Measurements from ENCODE around the gene TMEM9B.
A peak's percentile ranks its signal among the peaks of the same experiment; 100 is the strongest.

TMEM9B gene

DNA sequence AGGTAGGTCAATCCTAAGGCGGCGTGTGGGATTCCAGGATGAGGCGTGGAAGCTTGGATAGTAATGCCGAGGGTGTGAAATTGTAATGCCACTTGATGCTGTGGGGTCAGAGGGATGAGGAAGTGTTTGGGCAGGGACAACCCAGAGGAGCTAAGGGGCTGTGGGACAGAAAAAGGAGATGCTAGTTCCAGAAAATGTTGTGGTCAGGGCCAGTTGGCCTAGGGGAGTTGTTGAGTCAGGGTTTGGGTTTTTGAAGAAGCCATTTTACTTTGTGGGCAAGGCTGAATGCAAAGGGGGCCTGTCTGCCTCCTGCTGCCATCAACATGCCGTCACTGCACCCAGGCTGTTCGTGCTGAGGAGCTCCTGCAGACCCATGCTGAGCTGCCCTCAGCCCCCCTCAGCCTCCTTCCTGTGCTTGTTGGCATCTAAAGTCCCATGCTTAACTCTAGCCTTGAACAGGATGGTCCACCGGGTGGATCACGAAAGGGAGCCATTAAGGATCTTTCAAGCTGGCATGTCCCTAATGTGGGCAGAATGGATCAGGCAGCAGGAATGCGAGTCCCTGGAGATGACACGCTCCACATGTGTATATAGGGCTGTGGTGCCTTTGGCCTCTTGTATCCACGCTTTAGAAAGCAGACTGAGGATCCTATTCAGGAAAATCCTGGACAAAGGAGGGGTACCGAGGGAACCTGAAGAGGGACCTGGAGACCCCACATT lies 33.6 kb downstream of the TMEM9B start:
- TF ChIP-seq POLR2A (IDR thresholded peaks at IDR 0.05; ENCODE audit: low read length) (no peak), GATA1 (IDR thresholded peaks at IDR 0.05; ENCODE audit: low read depth, low read length) (no peak)
- no peak for DNase-seq

DNA sequence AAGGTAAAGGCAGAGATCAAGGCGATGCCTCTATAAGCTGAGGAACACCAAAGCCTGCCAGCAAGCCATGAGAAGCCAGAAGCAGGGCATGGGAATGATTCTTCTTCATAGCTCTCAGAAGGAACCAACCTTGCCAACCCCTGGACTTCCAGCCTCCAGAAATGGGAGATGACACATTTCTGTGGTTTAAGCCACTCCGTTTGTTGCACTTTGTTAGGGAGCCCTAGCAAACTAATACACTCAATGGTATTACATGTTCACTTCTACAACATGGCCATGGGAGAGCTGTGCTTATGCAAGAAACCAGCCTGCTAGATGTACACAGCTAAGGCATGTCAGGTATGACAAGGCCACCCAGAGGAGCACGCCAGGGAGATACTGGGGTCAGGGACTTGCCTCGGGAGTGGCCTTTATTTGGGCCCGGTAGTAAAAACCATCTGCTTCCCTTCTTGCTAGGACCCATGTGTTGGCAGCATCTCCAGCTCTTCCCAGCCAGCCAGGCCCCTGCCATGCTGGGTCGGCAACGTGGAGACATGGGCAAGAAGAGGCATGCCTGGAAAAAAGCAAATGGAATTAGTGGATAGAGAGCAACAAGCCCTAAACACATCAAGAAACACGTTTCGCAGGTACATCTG lies 35.1 kb downstream of the TMEM9B start:
- TF ChIP-seq GATA1 (IDR thresholded peaks at IDR 0.05; ENCODE audit: low read depth, low read length): no peak
- TF ChIP-seq POLR2A (IDR thresholded peaks at IDR 0.05; ENCODE audit: low read length): no peak
- no peak for DNase-seq

DNA sequence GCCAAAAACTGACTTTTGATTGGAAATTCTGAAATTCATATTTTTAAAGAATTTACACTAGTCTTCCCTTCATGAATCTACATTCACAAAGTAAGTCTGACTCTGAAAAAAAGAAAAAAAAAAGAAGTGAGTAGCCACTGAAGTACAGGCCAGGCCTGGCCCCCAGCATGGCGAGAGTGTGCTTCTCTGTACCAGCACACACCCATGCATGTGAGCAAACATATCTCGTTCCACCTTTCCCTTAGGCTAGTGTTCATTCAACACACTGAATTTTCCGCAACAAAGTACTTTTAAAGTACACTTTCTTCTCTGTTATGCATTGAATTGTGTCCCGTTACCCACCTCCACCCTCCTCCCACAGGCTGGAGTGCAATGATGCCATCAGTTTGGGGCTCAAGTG lies 36.0 kb downstream of the TMEM9B start:
- DNase-seq: no peak
- TF ChIP-seq GATA1 (IDR thresholded peaks at IDR 0.05; ENCODE audit: low read depth, low read length): no peak
- TF ChIP-seq POLR2A (IDR thresholded peaks at IDR 0.05; ENCODE audit: low read length): no peak

DNA sequence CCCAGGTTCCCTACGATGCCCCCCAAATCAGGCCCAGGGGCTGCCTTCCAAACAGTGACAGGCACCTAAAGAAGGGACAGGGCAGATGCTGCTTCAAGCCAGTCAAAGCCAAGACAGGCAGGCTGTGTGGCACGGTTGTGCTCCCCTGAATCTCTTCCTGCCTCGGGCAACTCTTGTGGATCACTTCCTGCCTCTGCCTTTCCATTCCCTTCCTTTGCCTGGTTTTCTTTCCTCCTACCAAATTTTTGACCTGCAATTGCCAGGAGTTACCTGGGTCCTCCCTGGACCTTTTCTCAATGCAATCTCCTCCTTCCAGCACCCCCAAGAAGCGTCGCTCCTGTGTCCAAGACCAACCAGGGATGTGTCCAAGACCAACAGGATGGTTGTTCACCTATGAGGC lies 37.0 kb downstream of the TMEM9B start:
- TF ChIP-seq GATA1 (IDR thresholded peaks at IDR 0.05; ENCODE audit: low read depth, low read length) (no peak), POLR2A (IDR thresholded peaks at IDR 0.05; ENCODE audit: low read length) (no peak)
- no peak for DNase-seq

DNA sequence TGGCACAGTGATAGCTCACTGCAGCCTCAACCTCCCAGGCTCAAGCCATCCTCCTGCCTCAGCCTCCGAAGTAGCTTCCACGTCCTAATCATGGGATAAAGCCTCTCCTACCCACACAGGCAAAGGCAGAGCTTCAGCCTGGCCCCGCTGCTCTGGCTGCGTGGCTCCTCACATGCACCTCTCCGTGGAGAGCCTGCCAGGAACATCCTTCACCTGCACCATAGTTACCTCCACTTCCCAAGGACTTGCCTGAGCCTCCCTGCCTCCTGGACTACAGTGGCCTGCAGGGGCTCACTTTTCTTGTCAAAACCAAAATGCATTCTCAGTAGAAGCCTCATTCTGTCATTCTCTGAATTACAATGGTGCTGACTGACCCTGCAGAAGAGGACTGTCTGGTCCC lies 38.0 kb downstream of the TMEM9B start:
- no peak for DNase-seq
- TF ChIP-seq POLR2A (IDR thresholded peaks at IDR 0.05; ENCODE audit: low read length) (no peak), GATA1 (IDR thresholded peaks at IDR 0.05; ENCODE audit: low read depth, low read length) (no peak)

DNA sequence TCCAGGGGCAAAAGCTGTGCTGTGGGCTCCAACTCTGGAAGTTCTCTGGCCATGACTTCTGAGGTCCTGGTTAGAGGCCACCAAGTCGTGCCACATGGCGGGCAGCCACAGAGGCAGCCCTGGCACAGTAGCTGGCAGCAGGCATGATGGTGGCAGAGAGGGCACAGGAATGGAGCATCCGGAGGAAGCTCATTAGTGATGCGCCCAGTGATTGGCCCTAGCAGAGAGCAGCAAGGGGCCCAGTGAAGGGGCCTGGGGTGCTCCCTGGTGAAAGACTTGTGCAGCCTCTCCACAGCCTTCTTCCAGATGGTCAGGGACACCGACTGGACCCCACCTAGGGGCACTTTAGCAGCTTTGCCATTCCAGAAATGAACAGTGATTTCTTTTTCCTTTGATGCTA lies 38.5 kb downstream of the TMEM9B start:
- DNase-seq: no peak
- TF ChIP-seq POLR2A (IDR thresholded peaks at IDR 0.05; ENCODE audit: low read length) (no peak), GATA1 (IDR thresholded peaks at IDR 0.05; ENCODE audit: low read depth, low read length) (no peak)

DNA sequence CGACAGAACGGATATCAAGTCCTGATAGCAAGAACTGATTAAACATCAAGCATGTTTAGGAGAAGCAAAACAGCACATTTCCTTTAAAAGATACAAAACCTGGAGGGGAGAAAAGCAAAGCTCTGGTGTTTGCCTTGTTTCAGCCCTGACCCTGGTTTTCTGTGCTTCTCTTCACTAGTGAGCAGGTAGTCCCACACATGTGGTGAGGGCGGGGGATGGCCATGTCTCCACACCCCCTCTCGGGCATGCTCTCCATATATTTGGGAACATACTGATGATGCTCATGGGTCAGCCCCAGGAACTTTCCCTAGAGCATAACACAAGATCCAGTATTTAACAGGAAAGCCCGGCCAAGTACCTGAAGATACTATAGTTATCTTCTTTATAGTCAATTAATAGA lies 41.6 kb downstream of the TMEM9B start:
- DNase-seq: no peak
- no peak for TF ChIP-seq GATA1 (IDR thresholded peaks at IDR 0.05; ENCODE audit: low read depth, low read length)
- no peak for TF ChIP-seq POLR2A (IDR thresholded peaks at IDR 0.05; ENCODE audit: low read length)

DNA sequence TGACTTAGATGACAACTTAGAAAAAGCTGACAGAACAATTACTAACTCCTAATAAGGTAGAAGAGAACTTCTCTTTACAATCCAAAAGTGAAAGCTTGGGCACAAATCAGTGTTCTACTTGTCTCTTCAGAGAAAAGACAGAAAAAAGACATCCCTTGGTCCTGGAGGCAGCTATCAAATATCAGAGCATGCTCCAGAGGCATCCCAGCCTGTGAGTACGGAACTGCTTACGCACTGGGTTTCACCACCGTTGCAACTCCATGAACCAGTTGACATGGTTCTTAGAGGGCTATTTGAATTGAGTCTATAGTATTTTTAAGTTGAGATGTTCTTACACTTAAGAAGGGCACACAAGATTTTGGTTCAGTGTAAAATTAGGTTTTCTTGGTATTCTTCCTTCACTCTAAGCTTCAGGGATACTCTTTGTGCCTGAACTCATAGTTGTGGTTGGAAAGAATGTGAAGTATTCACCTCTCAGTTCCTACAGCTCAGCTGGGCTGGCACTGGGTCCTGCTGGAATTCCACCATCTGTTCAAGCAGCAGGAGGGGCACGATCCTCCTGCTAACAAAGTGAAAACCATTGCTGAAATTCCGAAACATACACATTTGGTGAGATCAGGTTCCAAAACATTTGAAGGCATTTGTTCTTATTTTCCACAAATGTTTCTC lies 47.0 kb downstream of the TMEM9B start:
- no peak for TF ChIP-seq POLR2A (IDR thresholded peaks at IDR 0.05; ENCODE audit: low read length)
- no peak for TF ChIP-seq GATA1 (IDR thresholded peaks at IDR 0.05; ENCODE audit: low read depth, low read length)
- DNase-seq: no peak

DNA sequence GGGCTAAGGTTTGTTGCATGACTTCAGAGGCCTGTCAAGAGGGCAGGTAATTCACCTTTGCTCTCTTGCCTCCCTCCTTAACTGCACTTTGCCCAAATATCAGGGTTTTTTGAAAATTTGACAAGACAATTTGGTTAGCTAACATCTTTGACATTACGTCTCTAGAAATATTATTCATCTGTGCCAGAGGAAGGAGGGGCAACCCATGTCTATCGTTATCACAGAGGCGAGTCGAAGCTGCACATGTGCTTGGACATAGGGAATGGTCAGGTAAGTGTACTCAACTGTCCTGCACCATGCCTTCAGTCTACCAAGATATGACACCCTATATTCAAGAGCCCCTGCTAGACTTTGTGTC lies 49.6 kb downstream of the TMEM9B start:
- no peak for DNase-seq
- TF ChIP-seq GATA1 (IDR thresholded peaks at IDR 0.05; ENCODE audit: low read depth, low read length) (no peak), POLR2A (IDR thresholded peaks at IDR 0.05; ENCODE audit: low read length) (no peak)

DNA sequence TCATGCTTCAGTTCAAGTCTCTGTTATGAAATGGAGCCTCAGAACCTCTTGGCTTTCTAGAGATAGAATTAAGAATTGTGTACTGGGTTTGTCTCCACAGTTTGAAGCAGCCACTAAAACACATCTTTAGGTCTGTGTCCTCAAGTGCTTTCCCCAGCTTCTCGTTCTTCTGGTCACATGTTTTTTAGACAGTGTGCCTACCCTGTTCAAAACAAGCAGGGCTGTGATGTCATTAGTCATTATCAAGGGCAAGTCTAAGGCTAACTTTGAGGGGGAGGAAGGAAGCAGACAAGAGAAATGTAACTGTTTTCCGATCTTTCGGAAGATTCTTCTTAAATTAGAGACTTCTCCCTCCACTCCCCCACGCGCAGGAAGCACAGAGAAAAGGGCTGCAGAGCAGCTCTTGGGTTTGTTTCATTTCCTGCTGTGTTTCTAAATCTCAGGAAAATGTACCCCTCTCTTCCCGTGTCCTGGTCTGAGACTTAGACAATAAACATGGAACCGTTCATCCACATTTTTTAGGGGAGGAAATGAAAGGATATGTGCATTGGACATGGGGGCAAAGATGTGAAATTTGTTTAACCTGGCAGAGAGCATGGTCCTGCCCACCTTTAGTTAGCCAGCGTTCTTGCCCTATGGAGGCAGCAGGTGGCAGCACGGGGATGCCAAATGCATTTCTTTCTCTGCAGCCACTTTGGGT lies 50.1 kb downstream of the TMEM9B start:
- peak; percentile 54 for TF ChIP-seq POLR2A (IDR thresholded peaks at IDR 0.05; ENCODE audit: low read length)
- no peak for TF ChIP-seq GATA1 (IDR thresholded peaks at IDR 0.05; ENCODE audit: low read depth, low read length)
- peak; percentile 59 to 68 for DNase-seq

DNA sequence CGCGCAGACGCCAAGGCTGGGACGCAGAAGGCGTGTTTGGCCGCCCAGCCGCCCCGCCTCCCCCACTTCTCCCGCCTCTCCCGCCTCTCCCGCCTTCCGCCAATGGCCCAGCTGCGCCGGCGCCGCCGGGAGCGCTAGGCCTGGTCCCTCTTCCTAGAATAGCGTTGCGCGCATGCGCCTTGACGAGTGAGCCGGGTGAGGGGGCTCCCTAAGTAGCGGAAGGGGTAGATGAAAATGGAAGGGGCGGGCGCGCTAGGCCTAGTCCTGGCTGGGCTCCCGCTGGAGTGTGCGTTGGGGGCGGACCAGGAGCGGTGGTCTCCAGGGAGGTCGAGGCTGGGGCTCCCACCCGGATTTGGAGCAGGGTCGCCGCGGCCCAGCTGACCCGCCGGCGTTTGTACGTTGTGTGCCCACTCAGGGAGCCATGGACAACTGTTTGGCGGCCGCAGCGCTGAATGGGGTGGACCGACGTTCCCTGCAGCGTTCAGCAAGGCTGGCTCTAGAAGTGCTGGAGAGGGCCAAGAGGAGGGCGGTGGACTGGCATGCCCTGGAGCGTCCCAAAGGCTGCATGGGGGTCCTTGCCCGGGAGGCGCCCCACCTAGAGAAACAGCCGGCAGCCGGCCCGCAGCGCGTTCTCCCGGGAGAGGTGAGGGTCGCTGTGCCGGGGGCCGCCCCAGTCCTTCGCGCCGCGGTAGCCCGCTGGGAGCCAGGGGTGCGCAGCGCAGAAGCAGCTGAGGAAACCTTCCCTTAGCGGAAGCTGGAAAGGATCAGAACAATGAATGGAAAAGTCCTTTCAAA lies 53.0 kb downstream of the TMEM9B start, which contains the start of gene AKIP1:
Gene AKIP1 (plus strand): TSS at position 161 of the 795 bp plus-strand sequence. CDS start 261 bp downstream, at position 422.
- TF ChIP-seq POLR2A (IDR thresholded peaks at IDR 0.05; ENCODE audit: low read length): peak; percentile 62
- TF ChIP-seq GATA1 (IDR thresholded peaks at IDR 0.05; ENCODE audit: low read depth, low read length): no peak
- DNase-seq: peak; percentile 91 to 92

DNA sequence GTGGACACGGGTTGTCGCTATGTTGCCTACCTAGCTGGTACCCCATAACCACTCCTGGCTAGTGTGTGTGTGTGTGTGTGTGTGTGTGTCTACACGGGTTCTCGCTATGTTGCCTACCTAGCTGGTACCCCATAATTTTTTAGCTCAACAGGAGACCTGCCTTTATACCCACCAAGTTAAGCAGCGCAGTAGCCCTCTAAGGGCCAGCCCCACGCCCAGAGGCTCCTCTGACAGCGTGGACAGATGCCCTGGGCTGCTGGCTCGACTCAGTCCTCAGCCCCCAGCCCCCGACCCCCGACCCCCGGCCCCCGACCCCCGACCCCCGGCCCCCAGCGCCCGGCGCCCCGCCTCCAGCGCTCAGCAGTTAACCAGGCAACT lies 53.6 kb downstream of the TMEM9B start:
- no peak for DNase-seq

DNA sequence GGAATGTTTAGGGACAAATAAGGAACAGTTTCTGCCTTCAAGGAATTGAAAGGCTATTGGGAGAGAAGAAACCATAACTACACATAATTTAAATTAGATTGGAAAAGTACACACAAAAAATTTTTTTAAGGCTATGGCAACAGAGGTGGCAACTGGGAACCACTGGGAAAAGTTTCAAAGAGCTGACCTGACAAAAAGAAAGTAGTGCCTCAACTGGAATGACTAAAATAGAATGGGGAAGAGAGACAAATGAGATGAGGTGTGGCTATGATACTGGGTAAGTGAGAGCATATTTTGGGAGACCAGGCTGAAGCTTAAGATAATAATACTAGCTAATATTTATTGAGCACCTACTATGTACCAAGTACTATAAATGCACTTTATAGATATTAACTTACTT lies 56.1 kb downstream of the TMEM9B start:
- TF ChIP-seq GATA1 (IDR thresholded peaks at IDR 0.05; ENCODE audit: low read depth, low read length) (no peak), POLR2A (IDR thresholded peaks at IDR 0.05; ENCODE audit: low read length) (no peak)
- no peak for DNase-seq

More for the DNA sequence above, 53.6 kb downstream of the TMEM9B start:
- no peak for TF ChIP-seq POLR2A (IDR thresholded peaks at IDR 0.05; ENCODE audit: low read length)
- TF ChIP-seq GATA1 (IDR thresholded peaks at IDR 0.05; ENCODE audit: low read depth, low read length): no peak

Measured in erythroblast (primary cell).